Peyer's patch (tissue), 4 donors: ENCODE measurements around the gene UVSSA. TPM values are rescaled to one million over a fixed set of nuclear protein-coding genes. Genes with fewer than 3 reads are reported as not detected.

Experiments
- DNase-seq, 3 donors: peaks; one replicate each; pipeline ENCODE4 v3.0.0-alpha.2; 2017 to 2019
- H3K27ac ChIP-seq, 4 donors: fragments of 200-600 bp; sonication (generic); one replicate each; pipeline ENCODE4 v1.5.1; 2016 to 2019
- H3K27me3 ChIP-seq, 2 donors: fragments of 200-600 bp; sonication (generic); one replicate each; pipeline ENCODE4 v1.5.1; 2019
- H3K36me3 ChIP-seq, 3 donors: fragments of 200-600 bp; sonication (generic); one replicate each; pipeline ENCODE4 v1.5.1; 2016 to 2019
- H3K4me1 ChIP-seq, 4 donors: fragments of 200-600 bp; sonication (generic); one replicate each; pipeline ENCODE4 v1.5.1; 2016 to 2019
- H3K4me3 ChIP-seq, 4 donors: fragments of 200-600 bp; sonication (generic); 1 replicate in 3 of 4; 2 replicates in 1 of 4; pipeline ENCODE4 v1.5.1; 2016 to 2019; ENCODE audit warnings: mild to moderate bottlenecking in 1 of 4
- H3K9me3 ChIP-seq, 4 donors: fragments of 200-600 bp; sonication (generic); one replicate each; pipeline ENCODE4 v1.5.1; 2016 to 2019; ENCODE audit warnings: mild to moderate bottlenecking in 1 of 4
- POLR2A ChIP-seq, 2 donors: fragments of 450-650 bp; IDR thresholded peaks; one replicate each; pipeline ENCODE4 v1.5.1; 2017; ENCODE audit warnings: antibody characterized with exemption in 2 of 2, mild to moderate bottlenecking in 2 of 2, moderate library complexity in 2 of 2
- total RNA-seq, 4 donors: library from RNA; depleted of rRNA; stranded (reverse); fragments of >200 nt; gene quantifications; one replicate each; pipeline ENCODE4 v1.1.0, GENCODE V29; 2016
- TF ChIP-seq, protein P1 (sequence below), 6 experiments: fragments of 450-650 bp in 4 of 6; fragments of 200-600 bp in 2 of 6; sonication (generic) in 1 of 6; IDR thresholded peaks; one replicate each; pipeline ENCODE4 v1.5.1; 2017 to 2019; ENCODE audit warnings: antibody characterized with exemption in 6 of 6, mild to moderate bottlenecking in 3 of 6, moderate library complexity in 1 of 6

UVSSA gene
- total RNA-seq, 4 donors from 2014 or later, result 42.2 to 118 (median 77.7) TPM

DNA sequence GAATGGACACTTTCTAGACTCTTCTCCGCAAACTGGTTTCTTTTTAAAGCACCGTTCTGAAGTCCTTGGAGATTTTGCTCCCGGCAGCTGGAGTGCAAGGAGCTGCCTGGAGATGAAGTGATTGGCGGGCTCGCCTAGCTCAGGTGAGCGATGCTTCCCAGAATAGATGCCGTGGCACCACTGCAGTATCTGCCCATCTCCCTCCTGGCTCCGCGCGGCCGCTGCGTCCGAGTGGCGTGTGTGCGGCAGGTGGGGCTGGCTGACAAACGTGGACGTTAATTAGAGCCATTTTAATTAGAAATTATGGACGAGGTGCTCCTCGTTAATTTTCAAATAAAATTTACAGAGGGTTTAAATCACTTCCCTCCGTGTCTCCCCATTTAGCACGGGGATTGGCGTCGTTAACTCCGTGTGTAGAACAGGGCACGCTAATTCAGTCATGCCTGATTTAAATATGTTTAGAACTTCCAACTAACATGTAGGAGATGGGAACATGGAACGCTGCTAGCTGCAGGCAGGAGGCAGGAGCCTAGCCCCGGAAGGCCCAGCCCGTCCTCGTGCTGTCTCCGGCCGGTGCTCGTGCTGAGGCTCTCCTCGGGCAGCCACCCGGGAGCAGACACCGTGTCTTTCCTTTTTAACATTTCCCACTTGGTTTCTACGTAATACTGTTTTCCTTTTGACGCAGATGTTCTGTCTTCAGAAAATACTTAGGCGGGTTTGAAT lies 11.6 kb downstream of the UVSSA start:
- Histone ChIP-seq H3K27me3 (no peaks in the 10 kb centered on the region), H3K36me3 (peaks cover 0 to 48% (median 0%) of the 10 kb centered on the region in 3 donors), H3K4me1 (no peaks in the 10 kb centered on the region), H3K27ac (no peak overlapping the region), H3K9me3 (no peaks in the 10 kb centered on the region), H3K4me3 (no peak overlapping the region)
- TF ChIP-seq, protein P1, sequence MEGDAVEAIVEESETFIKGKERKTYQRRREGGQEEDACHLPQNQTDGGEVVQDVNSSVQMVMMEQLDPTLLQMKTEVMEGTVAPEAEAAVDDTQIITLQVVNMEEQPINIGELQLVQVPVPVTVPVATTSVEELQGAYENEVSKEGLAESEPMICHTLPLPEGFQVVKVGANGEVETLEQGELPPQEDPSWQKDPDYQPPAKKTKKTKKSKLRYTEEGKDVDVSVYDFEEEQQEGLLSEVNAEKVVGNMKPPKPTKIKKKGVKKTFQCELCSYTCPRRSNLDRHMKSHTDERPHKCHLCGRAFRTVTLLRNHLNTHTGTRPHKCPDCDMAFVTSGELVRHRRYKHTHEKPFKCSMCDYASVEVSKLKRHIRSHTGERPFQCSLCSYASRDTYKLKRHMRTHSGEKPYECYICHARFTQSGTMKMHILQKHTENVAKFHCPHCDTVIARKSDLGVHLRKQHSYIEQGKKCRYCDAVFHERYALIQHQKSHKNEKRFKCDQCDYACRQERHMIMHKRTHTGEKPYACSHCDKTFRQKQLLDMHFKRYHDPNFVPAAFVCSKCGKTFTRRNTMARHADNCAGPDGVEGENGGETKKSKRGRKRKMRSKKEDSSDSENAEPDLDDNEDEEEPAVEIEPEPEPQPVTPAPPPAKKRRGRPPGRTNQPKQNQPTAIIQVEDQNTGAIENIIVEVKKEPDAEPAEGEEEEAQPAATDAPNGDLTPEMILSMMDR (IDR thresholded peaks at IDR 0.05), result no peak
- no peak for DNase-seq

GRCh38 chr4:1359144-1359501 lies 12.1 kb downstream of the UVSSA start:
- no peak overlapping the region for H3K27ac ChIP-seq
- no peaks in the 10 kb centered on the region for H3K27me3 ChIP-seq
- DNase-seq, result no peak
- H3K4me3 ChIP-seq, result no peak overlapping the region
- TF ChIP-seq, protein P1 (IDR thresholded peaks at IDR 0.05), result no peak
- no peak for TF ChIP-seq POLR2A (IDR thresholded peaks at IDR 0.05)
- H3K36me3 ChIP-seq, result peaks cover 0 to 46% (median 0%) of the 10 kb centered on the region in 3 donors
- no peaks in the 10 kb centered on the region for H3K9me3 ChIP-seq
- no peaks in the 10 kb centered on the region for H3K4me1 ChIP-seq

DNA sequence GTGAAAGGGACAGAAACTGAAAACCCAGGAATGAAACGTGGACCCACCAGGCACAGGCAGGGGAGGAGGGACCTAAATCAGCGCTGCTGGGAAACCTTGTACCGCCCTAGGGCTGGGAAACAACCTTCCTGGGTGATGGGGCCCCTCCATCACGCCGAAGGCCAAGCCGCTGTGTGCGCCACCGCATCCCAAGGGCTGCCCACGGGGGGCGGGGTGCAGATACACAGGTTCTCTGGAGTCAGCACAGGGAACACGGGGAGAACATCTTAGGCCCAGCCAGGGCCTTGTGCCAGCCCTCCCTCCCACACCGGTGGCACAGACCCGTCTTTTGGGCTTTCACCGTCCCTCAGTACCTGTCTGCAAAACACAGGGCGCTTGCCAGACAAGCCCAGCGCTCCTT lies 13.0 kb downstream of the UVSSA start:
- TF ChIP-seq POLR2A (IDR thresholded peaks at IDR 0.05), result no peak
- TF ChIP-seq, protein P1 (IDR thresholded peaks at IDR 0.05), result no peak
- peaks cover 0 to 39% (median 0%) of the 10 kb centered on the region in 3 donors for H3K36me3 ChIP-seq
- H3K4me3 ChIP-seq, result no peak overlapping the region

DNA sequence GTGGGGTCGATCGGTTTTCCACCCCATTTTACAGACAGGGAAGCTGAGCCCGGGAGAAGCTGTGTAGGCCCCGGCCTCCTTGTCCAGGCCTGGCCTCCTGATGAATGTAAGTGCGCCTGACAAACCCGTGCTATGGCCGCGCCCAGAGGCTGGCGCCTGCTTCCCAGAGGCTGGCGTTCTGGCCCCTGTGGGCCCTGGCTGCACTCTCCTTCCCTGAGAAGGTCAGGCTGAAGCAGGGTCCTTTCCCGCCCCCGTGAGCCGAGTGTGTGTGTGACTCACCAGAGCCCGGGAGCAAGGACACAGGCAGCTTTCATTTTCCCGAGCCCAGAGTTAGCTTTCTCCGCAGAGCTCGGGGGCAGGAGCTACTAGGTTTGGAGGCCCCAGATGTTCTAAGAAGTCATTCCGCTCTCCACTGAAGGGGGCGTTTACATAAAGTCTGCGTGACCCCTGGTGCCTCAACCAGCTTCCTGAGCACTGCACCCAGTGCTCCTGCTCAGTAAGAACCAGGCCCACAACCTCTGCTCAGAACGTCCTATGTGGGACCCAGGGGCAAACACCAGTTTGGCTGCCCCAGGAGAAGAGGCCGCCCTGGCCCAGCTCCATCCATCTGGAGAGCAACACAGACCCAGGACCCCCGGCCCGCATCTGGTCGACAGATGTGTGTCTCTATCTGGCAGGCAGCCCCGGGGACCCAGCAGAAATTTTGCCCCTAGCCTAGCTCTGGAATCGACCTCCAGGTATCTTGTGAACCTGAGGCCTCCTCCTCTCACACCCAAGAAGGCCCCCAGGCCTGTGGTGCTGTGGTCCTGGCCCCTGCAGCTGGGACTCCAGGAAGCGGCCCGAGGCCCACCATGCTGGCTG lies 13.6 kb downstream of the UVSSA start:
- peaks cover 0 to 36% (median 0%) of the 10 kb centered on the region in 3 donors for H3K36me3 ChIP-seq
- DNase-seq, result no peak
- H3K4me1 ChIP-seq, result no peaks in the 10 kb centered on the region
- H3K4me3 ChIP-seq, result no peak overlapping the region
- no peak overlapping the region for H3K27ac ChIP-seq
- H3K27me3 ChIP-seq, result no peaks in the 10 kb centered on the region
- H3K9me3 ChIP-seq, result no peaks in the 10 kb centered on the region
- TF ChIP-seq, protein P1 (IDR thresholded peaks at IDR 0.05), result no peak
- no peak for TF ChIP-seq POLR2A (IDR thresholded peaks at IDR 0.05)

More for the DNA sequence above, 13.0 kb downstream of the UVSSA start:
- no peak overlapping the region for H3K27ac ChIP-seq
- H3K4me1 ChIP-seq, result no peaks in the 10 kb centered on the region
- H3K27me3 ChIP-seq, result no peaks in the 10 kb centered on the region
- DNase-seq, result no peak
- H3K9me3 ChIP-seq, result no peaks in the 10 kb centered on the region

- Histone ChIP-seq H3K27ac (no peak overlapping the region), H3K4me1 (no peaks in the 10 kb centered on the region), H3K27me3 (no peaks in the 10 kb centered on the region), H3K9me3 (no peaks in the 10 kb centered on the region), H3K4me3 (no peak overlapping the region), H3K36me3 (peaks cover 0 to 37% (median 0%) of the 10 kb centered on the region in 3 donors)
- DNase-seq, result no peak
- TF ChIP-seq, protein P1 (IDR thresholded peaks at IDR 0.05), result no peak
- TF ChIP-seq POLR2A (IDR thresholded peaks at IDR 0.05), result no peak
Observed at GRCh38 chr4:1361431-1361830, 14.4 kb downstream of the UVSSA start.
